WTC11 (cell line): ENCODE results near the gene FAM227B. TPM values are rescaled to one million over a fixed set of nuclear protein-coding genes. Genes with fewer than 3 reads are reported as not detected.

ENCODE experiments used
- ATAC-seq: fragments of 200-7000 bp; cut with Tn5 transposase; 2 replicates; pipeline ENCODE4 v1.10.0; 2021; ENCODE audit warnings: mild to moderate bottlenecking, moderate library complexity
- CTCF ChIA-PET: fragments of 300-600 bp; sonication (Branson Sonifier 250); formaldehyde crosslinking; loops from one replicate; lab custom pipeline; 2021; ENCODE audit warnings: antibody characterized with exemption; lab: Charles Lee
- POLR2A ChIA-PET: fragments of 350-600 bp; sonication (Branson Sonifier 250); formaldehyde crosslinking; loops from one replicate; lab custom pipeline; 2021; ENCODE audit warnings: antibody characterized with exemption; lab: Charles Lee
- DNase-seq: peaks from one replicate; pipeline ENCODE4 v3.0.0; 2021; ENCODE audit warnings: low spot score
- H3K27ac Mint-ChIP-seq: 2 replicates; pipeline ENCODE4 v1.8.0; 2021; ENCODE audit warnings: mixed read lengths
- H3K27me3 Mint-ChIP-seq: 2 replicates; pipeline ENCODE4 v1.8.0; 2021; ENCODE audit warnings: low read depth, mild to moderate bottlenecking, moderate library complexity, mixed read lengths
- H3K36me3 Mint-ChIP-seq: 2 replicates; pipeline ENCODE4 v1.8.0; 2021; ENCODE audit warnings: mixed read lengths
- H3K4me1 Mint-ChIP-seq: 2 replicates; pipeline ENCODE4 v1.8.0; 2022; ENCODE audit warnings: mixed read lengths
- H3K4me3 Mint-ChIP-seq: 2 replicates; pipeline ENCODE4 v1.8.0; 2021; ENCODE audit warnings: mild to moderate bottlenecking, moderate library complexity, mixed read lengths
- H3K9me3 Mint-ChIP-seq: 2 replicates; pipeline ENCODE4 v1.8.0; 2021; ENCODE audit warnings: mixed read lengths
- JUN ChIP-seq: sonication (generic); formaldehyde crosslinking; IDR thresholded peaks from 2 replicates; pipeline ENCODE4 v1.8.0; 2023; ENCODE audit warnings: mild to moderate bottlenecking, missing genetic modification reagents
- NFE2L1 ChIP-seq: sonication (generic); formaldehyde crosslinking; IDR thresholded peaks from 2 replicates; pipeline ENCODE4 v1.8.1; 2023; ENCODE audit warnings: missing genetic modification reagents
- SP1 ChIP-seq: sonication (generic); formaldehyde crosslinking; conservative IDR thresholded peaks from 2 replicates; pipeline ENCODE4 v1.8.1; 2022; ENCODE audit warnings: missing genetic modification reagents
- TEAD4 ChIP-seq: sonication (generic); formaldehyde crosslinking; IDR thresholded peaks from 2 replicates; pipeline ENCODE4 v1.8.0; 2022; ENCODE audit warnings: mild to moderate bottlenecking, missing genetic modification reagents
- TP53 ChIP-seq: sonication (generic); formaldehyde crosslinking; IDR thresholded peaks from 2 replicates; pipeline ENCODE4 v1.8.1; 2023; ENCODE audit warnings: mild to moderate bottlenecking, missing genetic modification reagents
- ZBTB21 ChIP-seq: sonication (generic); formaldehyde crosslinking; IDR thresholded peaks from 2 replicates; pipeline ENCODE4 v1.8.1; 2023; ENCODE audit warnings: mild to moderate bottlenecking, missing genetic modification reagents, borderline replicate concordance
- total RNA-seq: library from RNA; stranded (reverse); gene quantifications from 3 replicates; pipeline ENCODE4 v1.2.3, GENCODE V29; 2021
- TF ChIP-seq, protein P1 (sequence below): sonication (generic); formaldehyde crosslinking; conservative IDR thresholded peaks from 2 replicates; pipeline ENCODE4 v1.8.1; 2023; ENCODE audit warnings: mild to moderate bottlenecking, low read depth, missing genetic modification reagents, moderate library complexity
- TF ChIP-seq, protein P2 (sequence below): fragments of 200-600 bp; IDR thresholded peaks from 2 replicates; pipeline ENCODE4 v1.8.0; 2022; ENCODE audit warnings: antibody characterized with exemption
- TF ChIP-seq, protein P3 (sequence below): sonication (generic); formaldehyde crosslinking; IDR thresholded peaks from 2 replicates; pipeline ENCODE4 v1.8.0; 2022; ENCODE audit warnings: missing genetic modification reagents
- TF ChIP-seq, protein P4 (sequence below): sonication (generic); formaldehyde crosslinking; IDR thresholded peaks from 2 replicates; pipeline ENCODE4 v1.8.1; 2022; ENCODE audit warnings: missing genetic modification reagents, borderline replicate concordance
- TF ChIP-seq, protein P5 (sequence below): fragments of 250-450 bp; sonication (Bioruptor Pico); IDR thresholded peaks from 2 replicates; pipeline ENCODE4 v1.9.0; 2021; ENCODE audit warnings: mild to moderate bottlenecking
- TF ChIP-seq, protein P6 (sequence below): fragments of 250-450 bp; sonication (Bioruptor Pico); IDR thresholded peaks from 2 replicates; pipeline ENCODE4 v1.8.0; 2021; ENCODE audit warnings: mild to moderate bottlenecking

FAM227B gene
- total RNA-seq, 1 experiment from 2014 or later, result 6.8 TPM

DNA sequence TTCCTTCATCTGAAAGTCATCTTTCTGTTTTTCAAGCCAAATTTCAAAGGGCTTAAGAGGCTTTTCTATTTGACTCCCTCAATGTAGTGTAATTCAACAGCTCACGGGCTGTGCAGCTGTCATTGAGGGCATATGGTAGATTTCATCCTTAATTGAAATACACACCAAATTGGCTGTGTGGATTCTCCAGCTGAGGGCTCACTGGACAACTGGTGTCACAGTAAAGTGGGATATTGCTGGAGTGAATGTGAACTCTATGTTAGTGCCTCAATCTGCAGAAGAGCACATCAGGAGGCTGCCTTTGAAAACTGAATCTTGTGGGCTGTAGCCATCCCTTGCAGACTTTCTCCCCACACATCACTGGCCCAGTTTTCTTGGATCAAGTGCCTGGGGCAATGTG, 330.4 kb downstream of the FAM227B start (continued):
- TF ChIP-seq, protein P1, sequence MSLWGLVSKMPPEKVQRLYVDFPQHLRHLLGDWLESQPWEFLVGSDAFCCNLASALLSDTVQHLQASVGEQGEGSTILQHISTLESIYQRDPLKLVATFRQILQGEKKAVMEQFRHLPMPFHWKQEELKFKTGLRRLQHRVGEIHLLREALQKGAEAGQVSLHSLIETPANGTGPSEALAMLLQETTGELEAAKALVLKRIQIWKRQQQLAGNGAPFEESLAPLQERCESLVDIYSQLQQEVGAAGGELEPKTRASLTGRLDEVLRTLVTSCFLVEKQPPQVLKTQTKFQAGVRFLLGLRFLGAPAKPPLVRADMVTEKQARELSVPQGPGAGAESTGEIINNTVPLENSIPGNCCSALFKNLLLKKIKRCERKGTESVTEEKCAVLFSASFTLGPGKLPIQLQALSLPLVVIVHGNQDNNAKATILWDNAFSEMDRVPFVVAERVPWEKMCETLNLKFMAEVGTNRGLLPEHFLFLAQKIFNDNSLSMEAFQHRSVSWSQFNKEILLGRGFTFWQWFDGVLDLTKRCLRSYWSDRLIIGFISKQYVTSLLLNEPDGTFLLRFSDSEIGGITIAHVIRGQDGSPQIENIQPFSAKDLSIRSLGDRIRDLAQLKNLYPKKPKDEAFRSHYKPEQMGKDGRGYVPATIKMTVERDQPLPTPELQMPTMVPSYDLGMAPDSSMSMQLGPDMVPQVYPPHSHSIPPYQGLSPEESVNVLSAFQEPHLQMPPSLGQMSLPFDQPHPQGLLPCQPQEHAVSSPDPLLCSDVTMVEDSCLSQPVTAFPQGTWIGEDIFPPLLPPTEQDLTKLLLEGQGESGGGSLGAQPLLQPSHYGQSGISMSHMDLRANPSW (CRISPR knock-in tag), result no peak
- TF ChIP-seq, protein P2, sequence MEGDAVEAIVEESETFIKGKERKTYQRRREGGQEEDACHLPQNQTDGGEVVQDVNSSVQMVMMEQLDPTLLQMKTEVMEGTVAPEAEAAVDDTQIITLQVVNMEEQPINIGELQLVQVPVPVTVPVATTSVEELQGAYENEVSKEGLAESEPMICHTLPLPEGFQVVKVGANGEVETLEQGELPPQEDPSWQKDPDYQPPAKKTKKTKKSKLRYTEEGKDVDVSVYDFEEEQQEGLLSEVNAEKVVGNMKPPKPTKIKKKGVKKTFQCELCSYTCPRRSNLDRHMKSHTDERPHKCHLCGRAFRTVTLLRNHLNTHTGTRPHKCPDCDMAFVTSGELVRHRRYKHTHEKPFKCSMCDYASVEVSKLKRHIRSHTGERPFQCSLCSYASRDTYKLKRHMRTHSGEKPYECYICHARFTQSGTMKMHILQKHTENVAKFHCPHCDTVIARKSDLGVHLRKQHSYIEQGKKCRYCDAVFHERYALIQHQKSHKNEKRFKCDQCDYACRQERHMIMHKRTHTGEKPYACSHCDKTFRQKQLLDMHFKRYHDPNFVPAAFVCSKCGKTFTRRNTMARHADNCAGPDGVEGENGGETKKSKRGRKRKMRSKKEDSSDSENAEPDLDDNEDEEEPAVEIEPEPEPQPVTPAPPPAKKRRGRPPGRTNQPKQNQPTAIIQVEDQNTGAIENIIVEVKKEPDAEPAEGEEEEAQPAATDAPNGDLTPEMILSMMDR, result no peak
- TF ChIP-seq SP1 (CRISPR knock-in tag) (no peak), ZBTB21 (CRISPR knock-in tag) (no peak)
- TF ChIP-seq, protein P3, sequence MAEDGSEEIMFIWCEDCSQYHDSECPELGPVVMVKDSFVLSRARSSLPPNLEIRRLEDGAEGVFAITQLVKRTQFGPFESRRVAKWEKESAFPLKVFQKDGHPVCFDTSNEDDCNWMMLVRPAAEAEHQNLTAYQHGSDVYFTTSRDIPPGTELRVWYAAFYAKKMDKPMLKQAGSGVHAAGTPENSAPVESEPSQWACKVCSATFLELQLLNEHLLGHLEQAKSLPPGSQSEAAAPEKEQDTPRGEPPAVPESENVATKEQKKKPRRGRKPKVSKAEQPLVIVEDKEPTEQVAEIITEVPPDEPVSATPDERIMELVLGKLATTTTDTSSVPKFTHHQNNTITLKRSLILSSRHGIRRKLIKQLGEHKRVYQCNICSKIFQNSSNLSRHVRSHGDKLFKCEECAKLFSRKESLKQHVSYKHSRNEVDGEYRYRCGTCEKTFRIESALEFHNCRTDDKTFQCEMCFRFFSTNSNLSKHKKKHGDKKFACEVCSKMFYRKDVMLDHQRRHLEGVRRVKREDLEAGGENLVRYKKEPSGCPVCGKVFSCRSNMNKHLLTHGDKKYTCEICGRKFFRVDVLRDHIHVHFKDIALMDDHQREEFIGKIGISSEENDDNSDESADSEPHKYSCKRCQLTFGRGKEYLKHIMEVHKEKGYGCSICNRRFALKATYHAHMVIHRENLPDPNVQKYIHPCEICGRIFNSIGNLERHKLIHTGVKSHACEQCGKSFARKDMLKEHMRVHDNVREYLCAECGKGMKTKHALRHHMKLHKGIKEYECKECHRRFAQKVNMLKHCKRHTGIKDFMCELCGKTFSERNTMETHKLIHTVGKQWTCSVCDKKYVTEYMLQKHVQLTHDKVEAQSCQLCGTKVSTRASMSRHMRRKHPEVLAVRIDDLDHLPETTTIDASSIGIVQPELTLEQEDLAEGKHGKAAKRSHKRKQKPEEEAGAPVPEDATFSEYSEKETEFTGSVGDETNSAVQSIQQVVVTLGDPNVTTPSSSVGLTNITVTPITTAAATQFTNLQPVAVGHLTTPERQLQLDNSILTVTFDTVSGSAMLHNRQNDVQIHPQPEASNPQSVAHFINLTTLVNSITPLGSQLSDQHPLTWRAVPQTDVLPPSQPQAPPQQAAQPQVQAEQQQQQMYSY (CRISPR knock-in tag), result no peak

DNA sequence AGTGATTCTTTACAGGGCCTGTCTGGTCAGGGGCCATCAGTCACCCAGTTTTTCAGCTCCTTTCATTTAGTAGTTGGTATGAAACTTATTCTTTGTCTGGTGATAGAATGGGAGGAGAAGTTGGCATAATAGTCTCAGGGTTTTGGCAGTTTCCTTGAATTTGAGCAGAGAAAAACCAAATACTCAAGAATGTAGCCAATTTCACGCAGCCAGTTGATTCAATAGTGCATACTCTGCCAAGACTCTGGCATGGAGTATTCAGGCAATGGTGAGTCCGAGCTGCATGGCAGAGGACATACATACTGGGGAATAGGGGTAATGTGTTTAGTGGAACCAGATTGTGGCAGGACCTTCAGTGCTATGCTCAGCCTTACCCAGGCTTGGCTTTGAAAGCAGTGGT, 332.2 kb downstream of the FAM227B start:
- H3K9me3 Mint-ChIP-seq, result no peaks in the 10 kb centered on the region; the same call in 1 of the 2 replicates
- TF ChIP-seq NFE2L1 (no peak), TEAD4 (CRISPR knock-in tag) (no peak)
- ATAC-seq (no peak), DNase-seq (no peak)
- no peak overlapping the region for H3K4me3 Mint-ChIP-seq
- H3K27ac Mint-ChIP-seq, result no peak overlapping the region
- CTCF ChIA-PET, result no interaction called here
- peaks cover 14% of the 10 kb centered on the region for H3K36me3 Mint-ChIP-seq
- no peaks in the 10 kb centered on the region for H3K27me3 Mint-ChIP-seq
- H3K4me1 Mint-ChIP-seq, result peaks cover 29% of the 10 kb centered on the region
- POLR2A ChIA-PET, result no interaction called here

DNA sequence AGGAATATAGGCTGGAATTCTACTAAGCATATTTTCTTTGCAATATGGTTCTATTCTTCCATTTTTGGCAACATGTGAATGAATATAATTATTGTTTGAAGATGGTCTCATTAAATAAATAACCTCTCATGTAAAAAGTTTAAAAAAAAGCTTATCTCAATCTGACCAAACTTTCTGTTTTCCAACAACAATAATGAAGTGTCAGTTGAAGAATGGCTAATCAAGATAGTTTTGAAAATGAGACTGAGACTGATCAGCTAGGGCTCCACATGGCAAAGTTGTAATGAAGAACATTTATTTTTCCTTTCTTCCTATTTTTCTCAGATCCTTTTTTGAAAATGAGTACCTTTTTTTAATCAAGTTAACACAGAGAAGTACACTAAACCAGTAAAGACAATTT, 333.1 kb downstream of the FAM227B start:
- TF ChIP-seq, protein P4, sequence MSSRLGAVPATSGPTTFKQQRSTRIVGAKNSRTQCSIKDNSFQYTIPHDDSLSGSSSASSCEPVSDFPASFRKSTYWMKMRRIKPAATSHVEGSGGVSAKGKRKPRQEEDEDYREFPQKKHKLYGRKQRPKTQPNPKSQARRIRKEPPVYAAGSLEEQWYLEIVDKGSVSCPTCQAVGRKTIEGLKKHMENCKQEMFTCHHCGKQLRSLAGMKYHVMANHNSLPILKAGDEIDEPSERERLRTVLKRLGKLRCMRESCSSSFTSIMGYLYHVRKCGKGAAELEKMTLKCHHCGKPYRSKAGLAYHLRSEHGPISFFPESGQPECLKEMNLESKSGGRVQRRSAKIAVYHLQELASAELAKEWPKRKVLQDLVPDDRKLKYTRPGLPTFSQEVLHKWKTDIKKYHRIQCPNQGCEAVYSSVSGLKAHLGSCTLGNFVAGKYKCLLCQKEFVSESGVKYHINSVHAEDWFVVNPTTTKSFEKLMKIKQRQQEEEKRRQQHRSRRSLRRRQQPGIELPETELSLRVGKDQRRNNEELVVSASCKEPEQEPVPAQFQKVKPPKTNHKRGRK (CRISPR knock-in tag), result no peak
- TF ChIP-seq, protein P5, sequence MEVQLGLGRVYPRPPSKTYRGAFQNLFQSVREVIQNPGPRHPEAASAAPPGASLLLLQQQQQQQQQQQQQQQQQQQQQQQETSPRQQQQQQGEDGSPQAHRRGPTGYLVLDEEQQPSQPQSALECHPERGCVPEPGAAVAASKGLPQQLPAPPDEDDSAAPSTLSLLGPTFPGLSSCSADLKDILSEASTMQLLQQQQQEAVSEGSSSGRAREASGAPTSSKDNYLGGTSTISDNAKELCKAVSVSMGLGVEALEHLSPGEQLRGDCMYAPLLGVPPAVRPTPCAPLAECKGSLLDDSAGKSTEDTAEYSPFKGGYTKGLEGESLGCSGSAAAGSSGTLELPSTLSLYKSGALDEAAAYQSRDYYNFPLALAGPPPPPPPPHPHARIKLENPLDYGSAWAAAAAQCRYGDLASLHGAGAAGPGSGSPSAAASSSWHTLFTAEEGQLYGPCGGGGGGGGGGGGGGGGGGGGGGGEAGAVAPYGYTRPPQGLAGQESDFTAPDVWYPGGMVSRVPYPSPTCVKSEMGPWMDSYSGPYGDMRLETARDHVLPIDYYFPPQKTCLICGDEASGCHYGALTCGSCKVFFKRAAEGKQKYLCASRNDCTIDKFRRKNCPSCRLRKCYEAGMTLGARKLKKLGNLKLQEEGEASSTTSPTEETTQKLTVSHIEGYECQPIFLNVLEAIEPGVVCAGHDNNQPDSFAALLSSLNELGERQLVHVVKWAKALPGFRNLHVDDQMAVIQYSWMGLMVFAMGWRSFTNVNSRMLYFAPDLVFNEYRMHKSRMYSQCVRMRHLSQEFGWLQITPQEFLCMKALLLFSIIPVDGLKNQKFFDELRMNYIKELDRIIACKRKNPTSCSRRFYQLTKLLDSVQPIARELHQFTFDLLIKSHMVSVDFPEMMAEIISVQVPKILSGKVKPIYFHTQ, result no peak
- TF ChIP-seq, protein P6, sequence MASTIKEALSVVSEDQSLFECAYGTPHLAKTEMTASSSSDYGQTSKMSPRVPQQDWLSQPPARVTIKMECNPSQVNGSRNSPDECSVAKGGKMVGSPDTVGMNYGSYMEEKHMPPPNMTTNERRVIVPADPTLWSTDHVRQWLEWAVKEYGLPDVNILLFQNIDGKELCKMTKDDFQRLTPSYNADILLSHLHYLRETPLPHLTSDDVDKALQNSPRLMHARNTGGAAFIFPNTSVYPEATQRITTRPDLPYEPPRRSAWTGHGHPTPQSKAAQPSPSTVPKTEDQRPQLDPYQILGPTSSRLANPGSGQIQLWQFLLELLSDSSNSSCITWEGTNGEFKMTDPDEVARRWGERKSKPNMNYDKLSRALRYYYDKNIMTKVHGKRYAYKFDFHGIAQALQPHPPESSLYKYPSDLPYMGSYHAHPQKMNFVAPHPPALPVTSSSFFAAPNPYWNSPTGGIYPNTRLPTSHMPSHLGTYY (CRISPR knock-in tag), result no peak
- TF ChIP-seq TP53, result no peak
- TF ChIP-seq, protein P3 (CRISPR knock-in tag), result no peak
- TF ChIP-seq JUN, result no peak
- H3K4me3 Mint-ChIP-seq, result no peak overlapping the region
- H3K36me3 Mint-ChIP-seq, result peaks cover 15% of the 10 kb centered on the region
- no peak for ATAC-seq
- ChIA-PET CTCF (no interaction called here), POLR2A (no interaction called here)
- H3K4me1 Mint-ChIP-seq, result peaks cover 29% of the 10 kb centered on the region
- H3K27ac Mint-ChIP-seq, result no peak overlapping the region
- no peaks in the 10 kb centered on the region for H3K27me3 Mint-ChIP-seq
- DNase-seq, result no peak
- no peaks in the 10 kb centered on the region; the same call in 1 of the 2 replicates for H3K9me3 Mint-ChIP-seq
